ENCODE results near the gene DLG2.

The DLG2 gene

GRCh38 chr11:85195934-85196333, 431.2 kb downstream of the DLG2 start:
- no peak for TF ChIP-seq CTCF (IDR thresholded peaks at IDR 0.05; ENCODE audit: low read length, missing control alignments)
- H3K4me3 ChIP-seq (replicated peaks; ENCODE audit: low read depth, low read length), result no peak overlapping the region
- no peak for DNase-seq (ENCODE audit: low read depth)

- TF ChIP-seq CTCF (IDR thresholded peaks at IDR 0.05; ENCODE audit: low read length, missing control alignments), result no peak
- no peak for DNase-seq (ENCODE audit: low read depth)
- no peak overlapping the region for H3K4me3 ChIP-seq (replicated peaks; ENCODE audit: low read depth, low read length)
Observed at GRCh38 chr11:85187992-85188391, 439.2 kb downstream of the DLG2 start.

- no peak for DNase-seq (ENCODE audit: low read depth)
- H3K4me3 ChIP-seq (replicated peaks; ENCODE audit: low read depth, low read length), result no peak overlapping the region
- TF ChIP-seq CTCF (IDR thresholded peaks at IDR 0.05; ENCODE audit: low read length, missing control alignments), result no peak
Observed at GRCh38 chr11:85184721-85185120, 442.4 kb downstream of the DLG2 start.

- TF ChIP-seq CTCF (IDR thresholded peaks at IDR 0.05; ENCODE audit: low read length, missing control alignments), result peak; percentile 7
- H3K4me3 ChIP-seq (replicated peaks; ENCODE audit: low read depth, low read length), result no peak overlapping the region
- DNase-seq (ENCODE audit: low read depth), result peak; percentile 3
Observed at GRCh38 chr11:85182441-85183387, 444.4 kb downstream of the DLG2 start.

- no peak for DNase-seq (ENCODE audit: low read depth)
- no peak for TF ChIP-seq CTCF (IDR thresholded peaks at IDR 0.05; ENCODE audit: low read length, missing control alignments)
Observed at GRCh38 chr11:85180528-85180927, 446.6 kb downstream of the DLG2 start.

GRCh38 chr11:85171648-85172257, 455.4 kb downstream of the DLG2 start:
- TF ChIP-seq CTCF (IDR thresholded peaks at IDR 0.05; ENCODE audit: low read length, missing control alignments), result no peak
- H3K4me3 ChIP-seq (replicated peaks; ENCODE audit: low read depth, low read length), result no peak overlapping the region
- DNase-seq (ENCODE audit: low read depth), result no peak

More at GRCh38 chr11:85180528-85180927, 446.6 kb downstream of the DLG2 start:
- no peak overlapping the region for H3K4me3 ChIP-seq (replicated peaks; ENCODE audit: low read depth, low read length)
